SJSA1 (cell line): ENCODE data around the gene TMEM186. TPM values are rescaled to one million over a fixed set of nuclear protein-coding genes. Genes with fewer than 3 reads are reported as not detected.
A peak's percentile ranks its signal among the peaks of the same experiment; 100 is the strongest.
"Not testable (repeated sequence)": the region's sequence is repeated elsewhere in the genome, so short reads cannot be mapped to it uniquely, and the experiment has no call there.

Experiments
- DNase-seq, 2 experiments: peaks; one replicate each; pipeline ENCODE4 v3.0.0-alpha.2; 2015 to 2020; ENCODE audit warnings: low spot score in 2 of 2, low read depth in 1 of 2
- H3K27ac ChIP-seq: fragments of 250-450 bp; sonication (Bioruptor Pico); 2 replicates; pipeline ENCODE4 v1.5.1; 2020; ENCODE audit warnings: mild to moderate bottlenecking, moderate library complexity
- H3K27me3 ChIP-seq: fragments of 250-450 bp; sonication (Bioruptor Pico); replicated peaks from 2 replicates; pipeline ENCODE4 v1.5.1; 2020; ENCODE audit warnings: mild to moderate bottlenecking, moderate library complexity
- H3K36me3 ChIP-seq: fragments of 250-450 bp; sonication (Bioruptor Pico); 2 replicates; pipeline ENCODE4 v1.5.1; 2020; ENCODE audit warnings: mild to moderate bottlenecking
- H3K4me1 ChIP-seq: fragments of 250-450 bp; sonication (Bioruptor Pico); replicated peaks from 2 replicates; pipeline ENCODE4 v1.6.1; 2021; ENCODE audit warnings: mild to moderate bottlenecking
- H3K4me3 ChIP-seq: fragments of 250-450 bp; sonication (Bioruptor Pico); 2 replicates; pipeline ENCODE4 v1.5.1; 2020; ENCODE audit warnings: mild to moderate bottlenecking
- H3K9me3 ChIP-seq: fragments of 250-450 bp; sonication (Bioruptor Pico); replicated peaks from 2 replicates; pipeline ENCODE4 v1.5.1; 2020; ENCODE audit warnings: mild to moderate bottlenecking
- total RNA-seq: library from RNA; depleted of rRNA; stranded (reverse); fragments of >200 nt; shearing (Covaris generic); gene quantifications from 2 replicates; pipeline ENCODE4 v1.2.3, GENCODE V29; 2014; rRNA removed

The TMEM186 gene
- total RNA-seq, 1 experiment from 2014 or later = 3.0 TPM

DNA sequence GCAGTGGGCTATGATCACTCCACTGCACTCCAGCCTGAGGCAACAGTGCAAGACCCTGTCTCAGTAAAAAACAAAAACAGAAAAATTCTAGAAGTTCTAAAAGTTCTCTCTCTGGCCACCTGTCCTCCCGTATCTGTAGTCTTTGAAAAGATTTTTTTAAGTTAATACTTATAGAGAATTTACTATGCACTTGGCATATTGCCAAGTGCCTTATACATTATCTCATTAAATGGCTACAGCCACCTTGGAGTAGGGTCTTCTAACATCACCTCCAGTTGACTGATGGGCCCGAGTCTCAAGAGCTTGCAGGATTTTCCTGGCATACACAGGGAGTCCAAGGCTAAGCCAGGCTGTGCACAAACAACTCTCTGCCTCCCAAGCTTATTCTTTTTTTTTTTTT is 44.7 kb downstream of the TMEM186 start:
- no peak for DNase-seq
- H3K4me3 ChIP-seq = no peak overlapping the region
- H3K9me3 ChIP-seq = no peaks in the 10 kb centered on the region
- H3K4me1 ChIP-seq = peaks cover 9% of the 10 kb centered on the region
- H3K36me3 ChIP-seq = no peaks in the 10 kb centered on the region
- H3K27ac ChIP-seq = no peak overlapping the region
- no peaks in the 10 kb centered on the region for H3K27me3 ChIP-seq

DNA sequence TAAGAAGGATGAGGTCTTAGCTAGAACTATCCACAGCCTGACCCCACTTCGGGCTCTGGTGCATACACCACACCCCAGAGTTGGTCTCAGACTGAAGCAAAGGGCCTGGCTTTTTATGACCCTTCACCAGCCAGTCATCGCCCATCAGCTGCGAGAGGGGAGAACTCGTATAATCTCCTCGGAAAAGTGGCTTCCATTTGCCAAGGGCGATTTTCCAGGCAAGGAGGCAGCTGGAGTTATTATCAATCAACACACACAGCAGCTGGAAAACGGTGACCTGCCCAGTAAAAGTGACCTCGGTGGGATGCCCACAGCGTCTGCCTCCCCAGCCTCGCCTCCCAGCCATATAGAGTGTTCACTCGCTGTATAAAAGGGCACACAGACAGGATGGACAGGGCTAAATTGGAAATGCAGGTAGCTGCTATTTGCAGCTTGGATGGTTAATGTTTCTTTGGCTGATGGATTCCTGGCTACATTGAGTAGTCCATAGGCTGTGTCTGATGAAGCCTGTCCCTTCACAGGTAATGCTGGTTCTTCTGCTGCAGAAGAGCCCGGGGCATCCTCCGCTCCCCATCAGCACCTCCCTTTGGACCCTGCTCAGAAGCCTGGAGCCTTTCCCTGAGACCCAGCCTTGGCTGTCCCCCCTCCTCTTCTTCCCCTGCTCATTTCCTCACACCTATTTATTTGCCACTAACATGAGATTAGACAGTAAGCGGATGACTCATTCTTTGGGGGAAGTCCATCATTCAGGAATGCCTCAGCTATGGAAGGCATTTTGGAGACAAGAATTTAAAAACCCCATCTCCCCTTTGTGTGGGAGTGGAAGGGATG is 45.7 kb downstream of the TMEM186 start:
- no peaks in the 10 kb centered on the region for H3K36me3 ChIP-seq
- H3K27me3 ChIP-seq = no peaks in the 10 kb centered on the region
- DNase-seq = peak in 1 of 2 experiments; percentile 69
- H3K4me3 ChIP-seq = no peak overlapping the region
- no peaks in the 10 kb centered on the region for H3K9me3 ChIP-seq
- peaks cover 9% of the 10 kb centered on the region for H3K4me1 ChIP-seq
- H3K27ac ChIP-seq = no peak overlapping the region

GRCh38 chr16:8748944-8749343 is 48.5 kb downstream of the TMEM186 start:
- not testable (repeated sequence) for H3K27me3 ChIP-seq, H3K4me3 ChIP-seq

More at GRCh38 chr16:8748944-8749343, 48.5 kb downstream of the TMEM186 start:
- not testable (repeated sequence) for H3K36me3 ChIP-seq, DNase-seq, H3K9me3 ChIP-seq, H3K4me1 ChIP-seq, H3K27ac ChIP-seq

Other genes starting within 250 kb of the TMEM186 start
- not detected in 2 replicates for gene TMEM114, start 207.1 kb downstream of the TMEM186 start, total RNA-seq
- gene METTL22, start 175.9 kb downstream of the TMEM186 start, total RNA-seq = 14.9 and 19.8 TPM in 2 replicates
- gene ABAT, start 123.0 kb downstream of the TMEM186 start, total RNA-seq = 4.4 and 5.7 TPM in 2 replicates
- 47.9 and 50.2 TPM in 2 replicates for gene PMM2, start 200 bp upstream of the TMEM186 start, total RNA-seq
- 162 and 182 TPM in 2 replicates for gene CARHSP1, start 71.4 kb upstream of the TMEM186 start, total RNA-seq
- not detected in 2 replicates for gene LITAFD, start 84.7 kb upstream of the TMEM186 start, total RNA-seq
- gene USP7, start 166.3 kb upstream of the TMEM186 start, total RNA-seq = 35.7 and 51.5 TPM in 2 replicates